GM23248 (cell line): Measurements from ENCODE around the gene SMIM12.

Experiments used
- EZH2 ChIP-seq: fragments of 200-600 bp; sonication (generic); IDR thresholded peaks from 2 replicates; pipeline ENCODE4 v1.6.1; 2018; ENCODE audit warnings: antibody characterized with exemption, mild to moderate bottlenecking; ENCODE audit not compliant: insufficient read depth, poor library complexity, severe bottlenecking
- EZH2phosphoT487 ChIP-seq: fragments of 200-600 bp; sonication (generic); IDR thresholded peaks from 2 replicates; pipeline ENCODE4 v1.6.1; 2018; ENCODE audit warnings: antibody characterized with exemption, moderate library complexity, mild to moderate bottlenecking, low read depth; ENCODE audit not compliant: insufficient read depth

- TF ChIP-seq EZH2 (no peak), EZH2phosphoT487 (no peak)
Measured at GRCh38 chr1:34850382-34850781, 9.2 kb downstream of the SMIM12 start.
